Activated CD8-positive, alpha-beta T cell treated with anti-CD3 and anti-CD28 coated beads for 36 hours (primary cell): ENCODE measurements around the gene MAEA. TPM values are rescaled to one million over a fixed set of nuclear protein-coding genes. Genes with fewer than 3 reads are reported as not detected.
A peak's percentile ranks its signal among the peaks of the same experiment; 100 is the strongest.

Experiments used
- ATAC-seq: fragments of 200-7000 bp; cut with Tn5 transposase; one replicate; pipeline ENCODE4 v1.10.0; 2021; ENCODE audit warnings: mild to moderate bottlenecking, moderate library complexity
- CTCF ChIA-PET: fragments of 350-600 bp; sonication (Branson Sonifier 250); formaldehyde crosslinking; loops from one replicate; lab custom pipeline; 2021; ENCODE audit warnings: antibody characterized with exemption; lab: Charles Lee
- POLR2A ChIA-PET: fragments of 350-600 bp; sonication (Branson Sonifier 250); formaldehyde crosslinking; loops from one replicate; lab custom pipeline; 2021; ENCODE audit warnings: antibody characterized with exemption; lab: Charles Lee
- DNase-seq: peaks from one replicate; pipeline ENCODE4 v3.0.0-alpha.2; 2020
- H3K27ac Mint-ChIP-seq: one replicate; pipeline ENCODE4 v1.8.0; 2021; ENCODE audit warnings: mild to moderate bottlenecking, mixed read lengths
- H3K27me3 Mint-ChIP-seq: one replicate; pipeline ENCODE4 v1.8.0; 2021; ENCODE audit warnings: mixed read lengths
- H3K36me3 Mint-ChIP-seq: one replicate; pipeline ENCODE4 v1.8.0; 2021; ENCODE audit warnings: low read depth, mixed read lengths
- H3K4me1 Mint-ChIP-seq: one replicate; pipeline ENCODE4 v1.8.0; 2021; ENCODE audit warnings: low read depth, mixed read lengths
- H3K4me3 Mint-ChIP-seq: one replicate; pipeline ENCODE4 v1.8.0; 2021; ENCODE audit warnings: mild to moderate bottlenecking, moderate library complexity, mixed read lengths
- H3K9me3 Mint-ChIP-seq: one replicate; pipeline ENCODE4 v1.8.0; 2021; ENCODE audit warnings: mixed read lengths
- intact Hi-C: fragments of 100-400 bp; cut with micrococcal nuclease; formaldehyde crosslinking; loops from one replicate; pipeline ENCODE4 v1.10.0; 2022
- total RNA-seq, 2 experiments: library from RNA; stranded (reverse); gene quantifications; one replicate each; pipeline ENCODE4 v1.2.3, GENCODE V29; 2021
- TF ChIP-seq, protein P1 (sequence below): fragments of 200-600 bp; IDR thresholded peaks from one replicate; pipeline ENCODE4 v1.8.0; 2022; ENCODE audit warnings: antibody characterized with exemption, mild to moderate bottlenecking

Gene MAEA
- total RNA-seq, 2 experiments from 2014 or later, result 32.3 to 37.0 TPM

DNA sequence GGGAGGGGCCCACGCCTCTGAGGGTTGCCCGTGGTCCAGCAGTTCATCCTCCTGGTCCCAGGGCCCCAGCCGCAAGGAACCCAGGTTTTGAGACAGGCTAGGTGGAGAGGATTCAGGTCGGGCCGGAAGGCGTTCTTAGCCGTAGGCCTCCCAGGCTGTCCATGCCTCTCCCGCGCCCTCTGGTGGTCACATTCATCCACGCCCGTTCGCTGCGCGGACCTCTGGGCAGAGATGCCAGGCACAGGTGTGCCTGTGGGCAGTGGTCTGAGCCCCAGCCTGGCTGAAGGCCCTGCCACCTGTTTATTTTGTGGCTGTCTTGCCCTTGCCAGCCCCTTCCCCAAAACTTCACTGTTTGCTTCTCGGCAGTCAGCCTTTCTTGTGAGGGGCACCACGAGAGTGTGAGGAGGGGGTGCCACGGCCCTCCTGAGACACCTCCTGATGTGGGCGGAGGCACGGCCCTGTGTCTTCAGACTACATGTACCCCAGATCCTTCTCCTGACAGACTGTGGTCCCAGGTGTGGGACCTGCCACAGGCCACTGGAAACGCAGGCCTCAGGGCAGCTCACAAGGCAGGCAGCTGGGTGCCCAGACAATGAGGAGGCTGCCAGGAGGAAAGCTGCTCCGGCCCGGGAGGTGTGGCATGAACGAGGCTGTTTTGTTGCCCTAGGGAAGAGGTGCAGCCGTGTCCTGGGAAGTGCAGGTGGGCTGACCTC, 62.3 kb downstream of the MAEA start:
- no peaks in the 10 kb centered on the region for H3K9me3 Mint-ChIP-seq
- H3K4me1 Mint-ChIP-seq, result peaks cover 31% of the 10 kb centered on the region
- TF ChIP-seq, protein P1, sequence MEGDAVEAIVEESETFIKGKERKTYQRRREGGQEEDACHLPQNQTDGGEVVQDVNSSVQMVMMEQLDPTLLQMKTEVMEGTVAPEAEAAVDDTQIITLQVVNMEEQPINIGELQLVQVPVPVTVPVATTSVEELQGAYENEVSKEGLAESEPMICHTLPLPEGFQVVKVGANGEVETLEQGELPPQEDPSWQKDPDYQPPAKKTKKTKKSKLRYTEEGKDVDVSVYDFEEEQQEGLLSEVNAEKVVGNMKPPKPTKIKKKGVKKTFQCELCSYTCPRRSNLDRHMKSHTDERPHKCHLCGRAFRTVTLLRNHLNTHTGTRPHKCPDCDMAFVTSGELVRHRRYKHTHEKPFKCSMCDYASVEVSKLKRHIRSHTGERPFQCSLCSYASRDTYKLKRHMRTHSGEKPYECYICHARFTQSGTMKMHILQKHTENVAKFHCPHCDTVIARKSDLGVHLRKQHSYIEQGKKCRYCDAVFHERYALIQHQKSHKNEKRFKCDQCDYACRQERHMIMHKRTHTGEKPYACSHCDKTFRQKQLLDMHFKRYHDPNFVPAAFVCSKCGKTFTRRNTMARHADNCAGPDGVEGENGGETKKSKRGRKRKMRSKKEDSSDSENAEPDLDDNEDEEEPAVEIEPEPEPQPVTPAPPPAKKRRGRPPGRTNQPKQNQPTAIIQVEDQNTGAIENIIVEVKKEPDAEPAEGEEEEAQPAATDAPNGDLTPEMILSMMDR, result peak; percentile 94
- CTCF ChIA-PET, result interaction anchor here (0.8 to 2.3 kb wide), 6 partner anchors 58 to 277 kb away, joined by 3 to 12 read pairs (median 7); partner anchors contain the start of gene MAEA
- H3K4me3 Mint-ChIP-seq, result no peak overlapping the region
- intact Hi-C loops, result loop anchor here (10.0 kb wide), 1 partner anchor 217 kb away; no protein-coding TSS in a partner anchor
- ATAC-seq (peak; percentile 27), DNase-seq (peak; percentile 94)
- no peaks in the 10 kb centered on the region for H3K27me3 Mint-ChIP-seq
- no peaks in the 10 kb centered on the region for H3K36me3 Mint-ChIP-seq
- H3K27ac Mint-ChIP-seq, result peak overlapping the region; percentile 70
- POLR2A ChIA-PET, result no interaction called here

DNA sequence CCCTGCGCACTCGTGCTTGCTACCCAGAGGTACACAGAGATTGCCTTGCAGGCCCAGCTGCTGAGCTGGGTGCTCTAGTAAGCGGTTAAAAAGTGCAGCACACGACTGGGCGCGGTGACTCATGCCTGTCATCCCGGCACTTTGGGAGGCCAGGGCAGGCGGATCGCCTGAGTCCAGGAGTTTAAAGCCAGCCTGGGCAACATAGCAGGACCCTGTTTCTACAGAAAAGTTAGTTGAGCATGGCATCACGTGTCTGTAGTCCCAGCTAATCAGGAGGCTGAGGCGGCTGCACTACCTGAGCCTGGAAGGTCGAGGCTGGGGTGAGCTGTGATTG, 62.8 kb downstream of the MAEA start:
- intact Hi-C loops, result loop anchor here (10.0 kb wide), 1 partner anchor 218 kb away; no protein-coding TSS in a partner anchor
- H3K4me3 Mint-ChIP-seq, result no peak overlapping the region
- no peak overlapping the region for H3K27ac Mint-ChIP-seq
- POLR2A ChIA-PET, result interaction anchor here (0.5 to 1.2 kb wide), 2 partner anchors 64 to 98 kb away, joined by 3 read pairs; no protein-coding TSS in a partner anchor
- DNase-seq, result no peak
- TF ChIP-seq, protein P1, result no peak
- peaks cover 31% of the 10 kb centered on the region for H3K4me1 Mint-ChIP-seq
- no peaks in the 10 kb centered on the region for H3K9me3 Mint-ChIP-seq
- ATAC-seq, result no peak
- no peaks in the 10 kb centered on the region for H3K27me3 Mint-ChIP-seq
- CTCF ChIA-PET, result interaction anchor here (0.8 to 2.3 kb wide), 7 partner anchors 58 to 277 kb away, joined by 3 to 12 read pairs (median 6); partner anchors contain the start of gene MAEA
- no peaks in the 10 kb centered on the region for H3K36me3 Mint-ChIP-seq

DNA sequence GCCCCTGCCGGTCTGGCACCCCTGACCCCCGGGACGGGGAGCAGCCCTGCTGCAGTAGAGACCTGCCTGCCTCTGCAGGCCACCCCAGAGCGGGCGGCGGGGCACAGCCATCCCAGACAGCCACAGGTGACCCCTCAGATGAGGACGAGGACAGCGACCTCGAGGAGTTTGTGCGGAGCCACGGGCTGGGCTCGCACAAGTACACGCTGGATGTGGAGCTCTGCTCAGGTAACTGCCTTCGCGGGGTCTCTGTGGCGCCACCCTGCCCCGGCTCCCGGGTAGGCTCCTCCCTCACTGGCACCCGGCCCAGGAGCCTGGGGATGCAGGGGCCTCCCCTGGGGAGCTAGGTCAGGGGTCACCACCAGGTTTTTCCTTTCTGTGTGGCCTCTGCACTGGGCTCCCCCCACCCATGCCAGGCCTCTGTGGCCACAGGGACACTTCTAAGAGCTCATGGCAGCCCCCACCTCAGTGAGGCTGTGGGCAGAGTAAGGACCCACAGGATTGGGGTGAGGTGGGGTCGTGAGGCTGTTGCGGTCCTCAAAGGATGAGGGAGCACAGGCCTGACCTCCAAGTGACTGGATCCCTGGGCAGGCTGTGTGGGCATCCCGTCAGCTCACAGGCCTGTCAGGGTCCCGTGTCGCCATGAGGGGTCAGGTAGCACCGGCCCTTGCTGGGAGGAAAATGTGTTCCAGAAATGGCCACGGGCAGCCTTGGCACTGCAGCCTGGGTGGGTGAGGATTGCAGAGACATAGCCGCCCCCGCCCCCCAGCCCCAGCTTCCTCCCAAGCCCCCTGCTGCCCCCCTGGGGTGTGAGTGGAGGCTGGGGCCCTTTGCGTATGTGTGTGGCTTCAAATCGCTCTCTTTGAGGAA, 63.7 kb downstream of the MAEA start:
- POLR2A ChIA-PET, result interaction anchor here (0.7 to 1.2 kb wide), 2 partner anchors 65 to 276 kb away, joined by 3 read pairs; no protein-coding TSS in a partner anchor
- Mint-ChIP-seq H3K4me3 (no peak overlapping the region), H3K27ac (no peak overlapping the region), H3K4me1 (peaks cover 25% of the 10 kb centered on the region), H3K9me3 (no peaks in the 10 kb centered on the region), H3K27me3 (no peaks in the 10 kb centered on the region), H3K36me3 (no peaks in the 10 kb centered on the region)
- CTCF ChIA-PET, result interaction anchor here (0.6 to 2.3 kb wide), 7 partner anchors 45 to 276 kb away, joined by 3 to 12 read pairs (median 6); partner anchors contain the start of gene MAEA
- ATAC-seq (no peak), DNase-seq (no peak)
- intact Hi-C loops, result loop anchor here (10.0 kb wide), 1 partner anchor 219 kb away; no protein-coding TSS in a partner anchor
- TF ChIP-seq, protein P1, result no peak

DNA sequence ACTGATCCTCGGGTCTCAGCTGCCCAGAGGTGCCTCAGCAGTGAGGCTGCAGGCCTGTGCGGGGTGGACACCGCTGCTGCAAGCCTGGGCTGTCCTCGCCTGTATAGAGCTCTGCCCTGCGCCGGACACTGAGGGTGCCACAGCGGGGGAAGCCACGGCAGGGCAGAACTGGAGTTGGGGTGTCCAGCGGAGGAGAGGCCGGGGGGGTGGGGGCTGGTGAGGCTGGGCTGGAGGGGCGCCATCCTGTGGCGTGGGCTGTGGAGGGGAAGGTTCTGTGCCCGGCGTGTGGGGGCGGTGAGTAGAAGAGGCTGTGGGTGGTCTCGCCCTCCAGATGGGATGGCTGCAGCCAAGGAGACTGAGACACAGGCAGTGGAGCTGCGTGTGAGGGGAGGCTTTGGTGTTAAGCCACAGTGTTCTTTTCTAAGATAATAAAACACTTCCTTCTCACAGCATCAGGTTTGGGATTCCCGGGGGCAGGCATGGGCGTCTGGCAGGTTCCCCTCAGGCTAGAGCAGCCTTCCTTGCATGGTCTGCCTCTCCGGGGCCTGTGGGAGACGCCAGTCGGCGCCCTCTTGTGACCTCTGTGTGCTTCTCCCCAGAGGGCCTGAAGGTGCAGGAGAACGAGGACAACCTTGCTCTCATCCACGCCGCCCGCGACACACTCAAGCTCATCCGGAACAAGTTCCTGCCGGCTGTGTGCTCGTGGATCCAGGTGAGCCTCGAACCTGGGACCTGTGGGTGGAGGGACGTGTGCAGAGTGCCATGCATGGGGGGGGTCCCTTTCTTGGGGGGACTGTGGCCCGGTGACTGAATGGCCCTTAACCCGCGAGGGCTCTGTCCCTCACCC, 64.7 kb downstream of the MAEA start:
- ATAC-seq (no peak), DNase-seq (no peak)
- no peak overlapping the region for H3K27ac Mint-ChIP-seq
- H3K4me3 Mint-ChIP-seq, result no peak overlapping the region
- intact Hi-C loops, result loop anchor here (10.0 kb wide), 1 partner anchor 220 kb away; no protein-coding TSS in a partner anchor
- ChIA-PET CTCF (interaction anchor here (0.8 to 2.5 kb wide), 7 partner anchors 77 to 275 kb away, joined by 3 to 18 read pairs (median 5); no protein-coding TSS in a partner anchor), POLR2A (no interaction called here)
- no peaks in the 10 kb centered on the region for H3K36me3 Mint-ChIP-seq
- no peaks in the 10 kb centered on the region for H3K27me3 Mint-ChIP-seq
- H3K9me3 Mint-ChIP-seq, result no peaks in the 10 kb centered on the region
- H3K4me1 Mint-ChIP-seq, result peaks cover 16% of the 10 kb centered on the region
- TF ChIP-seq, protein P1, result no peak
